NCI-H187 (cell line): ENCODE results near the gene CEACAM21.

Experiments
- DNase-seq, 2 experiments: peaks; one replicate each; lab custom pipeline; 2025; lab: John Stamatoyannopoulos, UW

CEACAM21 gene

DNA sequence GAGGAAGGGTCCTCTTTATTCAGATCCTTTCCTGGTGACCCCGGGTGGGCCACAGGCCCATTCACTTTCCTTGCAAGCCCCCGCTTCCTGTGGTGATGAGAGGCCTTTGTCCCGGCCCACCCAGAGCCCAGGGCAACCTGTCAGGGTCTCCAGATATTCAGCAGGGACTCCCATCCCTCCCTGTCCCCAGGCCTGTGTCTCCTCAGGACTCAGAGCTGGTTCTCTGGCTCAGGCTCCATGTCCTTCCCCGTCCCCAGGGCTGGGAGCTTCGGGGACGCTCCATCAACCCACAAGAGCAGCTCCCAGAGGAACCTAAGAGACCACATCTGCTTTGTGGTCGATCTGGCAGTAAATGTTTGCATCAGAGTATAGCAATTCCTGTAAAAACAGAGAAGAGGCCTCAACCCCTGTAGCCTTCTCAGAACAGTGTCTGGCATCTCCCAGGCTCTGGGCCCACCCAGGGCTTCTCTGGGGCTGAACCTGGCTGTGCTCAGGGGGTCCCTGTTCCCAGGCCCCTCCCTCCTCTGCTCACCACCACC is 43.1 kb downstream of the CEACAM21 start:
- no peak for DNase-seq

DNA sequence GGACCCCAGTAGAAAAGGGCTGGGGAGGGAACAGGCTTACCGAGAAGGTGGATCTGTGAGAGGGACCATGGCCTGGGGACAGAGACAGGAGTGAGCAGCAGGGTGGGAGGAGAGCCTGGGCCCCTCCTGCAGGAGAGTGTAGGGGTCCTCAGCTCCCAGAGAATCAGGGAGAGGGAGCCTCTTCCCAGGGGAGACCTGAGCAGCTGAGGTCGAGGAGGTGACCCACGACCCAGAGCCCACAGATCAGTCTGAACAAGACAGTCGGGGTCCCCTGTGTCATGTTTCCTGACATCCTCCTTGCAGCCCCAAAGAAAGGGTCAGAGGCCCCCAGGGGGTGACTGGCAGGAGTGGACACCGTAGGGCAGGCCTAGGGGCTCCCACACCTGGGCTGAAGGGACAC is 44.2 kb downstream of the CEACAM21 start:
- no peak for DNase-seq

DNA sequence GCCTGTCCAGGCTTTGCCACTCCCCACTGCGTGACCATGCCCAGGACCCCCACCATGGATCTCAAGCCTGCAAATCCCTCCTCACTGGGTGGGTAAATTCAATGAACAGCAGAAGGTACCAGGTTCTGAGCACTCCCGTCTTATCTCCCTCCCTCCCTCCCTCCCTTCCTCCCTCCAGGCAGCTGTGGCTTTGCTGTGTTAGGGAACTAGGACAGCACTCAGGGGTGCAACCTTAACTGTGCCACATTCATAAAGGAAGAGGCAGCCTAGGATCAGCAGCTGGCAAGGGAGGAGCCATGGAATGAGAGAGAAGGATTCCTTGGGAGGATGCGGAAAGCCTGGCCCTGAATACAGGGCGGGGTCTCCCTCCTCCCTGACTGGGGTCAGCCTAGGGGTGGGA is 45.3 kb downstream of the CEACAM21 start:
- no peak for DNase-seq

DNA sequence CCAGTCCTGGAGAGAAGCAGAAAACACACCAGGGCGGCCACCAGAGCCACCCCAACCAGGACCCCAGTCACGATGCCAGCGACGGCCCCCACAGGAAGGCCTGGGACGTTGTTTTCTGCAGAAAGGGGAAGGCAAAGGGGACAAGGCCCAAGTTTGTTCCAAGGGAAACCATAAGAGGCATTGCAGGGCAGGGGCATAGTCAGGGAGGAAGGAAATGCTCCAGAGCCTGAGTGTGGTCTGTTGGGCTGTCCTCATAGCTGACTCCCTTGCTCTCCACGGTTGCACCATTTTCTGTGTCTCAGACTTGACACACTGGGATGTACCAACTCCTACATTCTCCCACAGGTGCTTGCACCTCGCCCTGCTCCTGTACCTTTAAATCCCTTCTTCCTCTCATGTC is 45.7 kb downstream of the CEACAM21 start:
- no peak for DNase-seq

DNA sequence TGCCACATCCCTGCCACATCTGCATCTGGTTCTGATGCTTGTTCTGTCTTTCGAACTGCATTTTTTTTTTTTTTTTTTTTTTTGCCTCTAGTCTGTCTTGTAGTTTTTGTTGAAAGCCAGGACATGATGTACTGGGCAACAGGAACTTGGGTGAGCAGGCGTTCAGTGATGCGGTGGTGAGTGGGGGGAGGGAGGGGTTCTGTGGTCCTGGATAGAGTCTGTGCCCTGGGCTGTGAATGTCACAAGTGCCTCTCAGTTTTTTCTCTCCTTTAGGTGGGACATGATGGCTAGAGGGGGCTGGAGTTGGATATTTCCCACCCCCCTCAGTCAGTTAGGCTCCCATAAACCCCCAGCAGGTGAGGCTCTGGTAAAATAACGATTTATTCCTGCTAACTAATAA is 47.4 kb downstream of the CEACAM21 start:
- no peak for DNase-seq

DNA sequence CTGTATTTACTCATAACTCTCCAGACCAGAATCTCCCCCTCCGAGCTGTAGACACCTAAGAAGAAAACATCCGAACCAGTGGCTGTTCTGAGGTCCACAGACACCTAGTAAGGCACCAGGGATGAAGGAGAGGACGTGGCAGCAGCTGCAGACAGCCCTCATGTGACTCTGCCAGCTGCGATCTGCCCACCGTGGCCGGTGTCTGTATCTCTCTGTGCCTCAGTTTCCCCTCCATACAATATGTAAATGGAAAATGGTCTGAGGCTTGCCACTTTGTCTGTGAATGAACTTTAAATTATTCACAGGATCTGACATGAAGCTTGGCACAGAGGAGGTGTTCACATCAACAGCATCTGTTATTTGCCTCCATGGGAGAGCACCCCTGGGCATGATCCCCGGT is 48.5 kb downstream of the CEACAM21 start:
- DNase-seq = no peak

DNA sequence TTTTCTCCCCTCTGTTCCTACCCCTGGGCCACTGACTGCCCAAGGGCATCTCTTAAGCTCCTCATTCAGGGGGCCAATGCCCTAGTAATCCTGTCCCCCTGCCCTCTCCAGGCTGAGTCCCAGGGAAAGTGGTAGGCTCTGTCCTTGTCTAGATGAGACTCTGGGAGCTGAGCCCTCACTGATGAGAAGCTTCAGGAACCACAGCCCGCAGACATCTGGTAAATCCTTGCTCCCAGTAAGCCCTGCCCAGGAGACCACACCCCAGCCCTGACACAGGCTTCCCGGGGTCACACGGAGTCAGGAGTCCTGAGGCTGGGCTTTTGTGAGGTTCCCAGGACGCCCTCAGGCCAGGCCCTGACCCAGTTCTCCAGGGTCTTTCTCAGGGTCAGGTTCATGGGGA is 49.0 kb downstream of the CEACAM21 start:
- no peak for DNase-seq

DNA sequence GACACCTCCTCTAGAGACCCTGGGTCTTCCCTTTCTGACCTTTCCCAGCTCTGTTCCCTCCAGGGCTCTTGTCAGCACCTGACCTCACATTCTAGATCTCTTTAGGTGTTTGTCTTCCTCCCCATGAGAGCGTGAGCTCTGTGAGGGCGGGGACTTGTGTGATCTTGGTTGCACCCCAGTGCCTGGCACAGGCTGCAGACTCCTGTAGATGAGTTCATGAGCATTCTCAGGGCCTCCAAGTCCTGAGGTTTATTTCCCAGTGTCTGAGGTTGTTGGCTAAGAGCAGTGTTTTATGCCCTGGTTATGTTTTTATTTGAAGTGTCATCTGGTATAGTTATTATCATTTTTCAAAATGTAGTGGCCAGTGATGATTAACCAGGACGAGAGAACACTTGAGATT is 50.3 kb downstream of the CEACAM21 start:
- DNase-seq = no peak

DNA sequence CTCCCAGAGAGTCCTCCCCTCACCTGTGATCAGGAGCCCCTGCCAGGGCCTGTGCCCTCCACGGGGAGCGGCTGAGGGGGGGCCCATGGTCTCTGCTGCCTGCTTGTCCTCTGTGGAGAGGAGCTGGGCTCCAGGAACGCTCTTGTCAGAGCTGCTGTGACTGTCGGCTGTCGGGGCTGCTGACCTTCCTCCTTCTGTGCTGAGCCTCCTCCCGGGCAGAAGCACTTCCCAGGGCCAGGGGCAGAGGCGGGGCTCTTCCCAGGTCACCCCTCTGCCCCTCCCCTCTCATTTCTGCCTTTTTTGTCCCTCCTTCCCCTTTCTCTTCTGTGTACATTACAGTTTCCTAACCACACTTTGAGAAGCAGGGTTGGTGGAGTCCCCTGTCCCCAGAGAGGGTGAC is 50.9 kb downstream of the CEACAM21 start, which contains the start of gene CEACAM4:
TSS of gene CEACAM4 (minus strand) at position 198 of the 400 bp plus-strand sequence. CDS start at position 87, 111 bp downstream.
- no peak for DNase-seq

DNA sequence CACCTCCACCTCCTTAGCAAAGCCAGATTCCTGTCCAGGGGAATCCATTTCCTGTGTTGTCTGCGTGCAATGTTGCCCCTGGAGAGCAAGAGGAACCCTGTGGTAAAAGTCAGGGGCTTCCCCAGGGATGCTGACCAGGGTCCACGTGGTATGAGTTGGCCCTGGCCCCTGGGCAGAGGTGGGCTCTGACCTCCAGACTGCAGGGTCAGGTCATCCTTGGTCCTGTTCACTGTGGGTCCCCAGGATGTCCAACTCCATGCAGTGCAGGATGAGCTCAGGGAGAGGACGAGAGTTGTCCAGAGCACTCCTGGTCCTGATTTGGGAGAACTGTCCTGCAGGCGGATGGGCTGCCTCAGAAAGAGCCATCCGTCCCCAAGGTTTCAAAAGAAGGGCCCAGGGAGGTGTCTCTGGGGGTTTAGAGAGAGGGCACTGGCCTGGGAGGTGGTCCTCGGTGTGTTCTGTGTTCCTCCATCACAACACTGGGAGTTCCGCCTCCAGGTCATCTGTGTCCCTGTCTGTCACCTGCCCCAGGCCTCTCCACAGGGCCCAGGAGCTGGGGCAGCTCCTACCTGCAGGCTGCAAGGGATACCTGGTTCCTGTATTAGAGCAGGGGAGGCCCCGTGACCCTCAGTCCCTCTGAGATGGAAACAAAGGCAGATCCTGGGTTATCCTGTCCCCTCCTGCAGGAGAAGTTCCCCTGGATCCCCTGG is 52.2 kb downstream of the CEACAM21 start:
- no peak for DNase-seq
